Measurements from ENCODE around the gene ABCC2. TPM values are rescaled to one million over a fixed set of nuclear protein-coding genes. Genes with fewer than 3 reads are reported as not detected.

Gene ABCC2
- total RNA-seq, 4 donors from 2014 or later, result 1.7 to 23.7 (median 8.4) TPM

DNA sequence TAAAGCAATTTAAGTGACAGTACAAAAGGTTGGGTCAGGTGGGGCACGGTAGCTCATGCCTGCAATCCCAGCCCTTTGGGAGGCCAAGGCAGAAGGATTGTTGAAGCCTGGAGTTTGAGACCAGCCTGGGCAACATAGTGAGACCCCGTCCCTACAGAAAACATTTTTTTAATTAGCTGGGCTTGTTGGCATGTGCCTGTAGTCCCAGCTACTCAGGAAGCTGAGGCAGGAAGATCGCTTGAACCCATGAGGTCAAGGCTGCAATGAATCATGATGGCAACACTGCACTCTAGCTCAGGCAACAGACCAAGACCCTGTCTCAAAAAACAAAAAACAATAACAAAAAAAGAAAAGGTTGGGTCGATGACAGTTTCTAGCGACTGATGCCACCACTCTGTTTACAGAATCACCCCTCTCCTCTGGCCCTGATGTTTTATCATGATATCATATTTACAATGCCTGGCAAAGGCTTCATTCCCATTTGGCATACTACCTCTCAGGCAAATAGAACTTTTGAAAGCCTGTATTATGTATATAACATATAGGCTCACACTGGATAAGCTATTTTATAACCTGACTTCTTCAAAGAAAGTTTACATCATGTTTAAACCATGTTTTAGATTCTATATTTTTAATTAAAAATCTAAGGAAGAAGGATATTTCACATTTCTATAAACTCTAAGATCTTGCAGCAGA lies 558 bp upstream of the ABCC2 start:
- 69 to 75% methylated on average over 5 of the region's 5 CpGs for WGBS, 2 donors
- H3K27ac ChIP-seq, result peak overlapping the region in 1 of 4 donors; percentile 16
- TF ChIP-seq EP300 (IDR thresholded peaks at IDR 0.05) (no peak), POLR2A (IDR thresholded peaks at IDR 0.05) (no peak)
- TF ChIP-seq, protein P1, sequence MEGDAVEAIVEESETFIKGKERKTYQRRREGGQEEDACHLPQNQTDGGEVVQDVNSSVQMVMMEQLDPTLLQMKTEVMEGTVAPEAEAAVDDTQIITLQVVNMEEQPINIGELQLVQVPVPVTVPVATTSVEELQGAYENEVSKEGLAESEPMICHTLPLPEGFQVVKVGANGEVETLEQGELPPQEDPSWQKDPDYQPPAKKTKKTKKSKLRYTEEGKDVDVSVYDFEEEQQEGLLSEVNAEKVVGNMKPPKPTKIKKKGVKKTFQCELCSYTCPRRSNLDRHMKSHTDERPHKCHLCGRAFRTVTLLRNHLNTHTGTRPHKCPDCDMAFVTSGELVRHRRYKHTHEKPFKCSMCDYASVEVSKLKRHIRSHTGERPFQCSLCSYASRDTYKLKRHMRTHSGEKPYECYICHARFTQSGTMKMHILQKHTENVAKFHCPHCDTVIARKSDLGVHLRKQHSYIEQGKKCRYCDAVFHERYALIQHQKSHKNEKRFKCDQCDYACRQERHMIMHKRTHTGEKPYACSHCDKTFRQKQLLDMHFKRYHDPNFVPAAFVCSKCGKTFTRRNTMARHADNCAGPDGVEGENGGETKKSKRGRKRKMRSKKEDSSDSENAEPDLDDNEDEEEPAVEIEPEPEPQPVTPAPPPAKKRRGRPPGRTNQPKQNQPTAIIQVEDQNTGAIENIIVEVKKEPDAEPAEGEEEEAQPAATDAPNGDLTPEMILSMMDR (IDR thresholded peaks at IDR 0.05), result no peak

DNA sequence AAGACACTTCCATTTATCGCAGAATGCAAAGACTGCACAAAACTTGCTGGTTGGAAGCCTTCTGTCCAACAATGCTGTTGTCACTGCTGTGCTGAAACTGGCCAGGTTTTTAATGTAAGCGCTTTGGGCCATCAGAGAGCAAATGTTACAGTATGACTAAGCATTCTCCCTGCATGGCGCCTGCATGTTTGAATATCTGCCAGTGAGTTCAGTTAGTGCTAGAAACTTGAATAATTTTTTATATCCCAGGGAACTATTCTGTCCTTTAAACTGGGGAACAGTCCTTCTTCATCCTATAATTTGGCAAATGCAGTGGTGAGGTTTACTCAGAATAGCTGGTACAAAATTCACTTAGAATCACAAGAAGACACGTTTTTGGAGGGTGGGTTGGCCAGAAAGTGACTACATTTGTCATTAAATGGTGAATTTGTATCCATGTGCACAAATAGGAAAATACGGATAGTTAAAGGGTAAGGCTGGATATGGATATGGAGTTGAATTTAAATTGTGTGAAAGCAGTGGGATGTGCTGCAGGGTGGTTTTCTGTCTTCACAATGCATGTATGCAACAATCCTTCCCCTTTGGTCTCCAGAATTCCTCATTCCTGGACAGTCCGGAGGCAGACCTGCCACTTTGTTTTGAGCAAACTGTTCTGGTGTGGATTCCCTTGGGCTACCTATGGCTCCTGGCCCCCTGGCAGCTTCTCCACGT lies 1.7 kb downstream of the ABCC2 start:
- Histone ChIP-seq H3K27ac (no peak overlapping the region), H3K4me3 (no peak overlapping the region), H3K4me1 (peaks cover 0 to 12% (median 0%) of the 10 kb centered on the region in 4 donors), H3K27me3 (no peaks in the 10 kb centered on the region), H3K9me3 (peaks cover 0 to 5% (median 0%) of the 10 kb centered on the region in 4 donors), H3K36me3 (peaks cover 0 to 14% (median 0%) of the 10 kb centered on the region in 3 donors)
- 72 to 77% methylated on average over 7 of the region's 7 CpGs for WGBS, 2 donors
- TF ChIP-seq POLR2A (IDR thresholded peaks at IDR 0.05) (no peak), EP300 (IDR thresholded peaks at IDR 0.05) (no peak)
- TF ChIP-seq, protein P1 (IDR thresholded peaks at IDR 0.05), result no peak
- no peak for DNase-seq (ENCODE audit: low spot score in 2 of 2)

More for the DNA sequence above, 558 bp upstream of the ABCC2 start:
- peaks cover 0 to 6% (median 0%) of the 10 kb centered on the region in 4 donors for H3K4me1 ChIP-seq
- DNase-seq (ENCODE audit: low spot score in 2 of 2), result no peak
- no peaks in the 10 kb centered on the region for H3K27me3 ChIP-seq
- H3K36me3 ChIP-seq, result peaks cover 0 to 11% (median 0%) of the 10 kb centered on the region in 3 donors
- H3K9me3 ChIP-seq, result peaks cover 0 to under 1% (median 0%) of the 10 kb centered on the region in 4 donors
- H3K4me3 ChIP-seq, result no peak overlapping the region

DNA sequence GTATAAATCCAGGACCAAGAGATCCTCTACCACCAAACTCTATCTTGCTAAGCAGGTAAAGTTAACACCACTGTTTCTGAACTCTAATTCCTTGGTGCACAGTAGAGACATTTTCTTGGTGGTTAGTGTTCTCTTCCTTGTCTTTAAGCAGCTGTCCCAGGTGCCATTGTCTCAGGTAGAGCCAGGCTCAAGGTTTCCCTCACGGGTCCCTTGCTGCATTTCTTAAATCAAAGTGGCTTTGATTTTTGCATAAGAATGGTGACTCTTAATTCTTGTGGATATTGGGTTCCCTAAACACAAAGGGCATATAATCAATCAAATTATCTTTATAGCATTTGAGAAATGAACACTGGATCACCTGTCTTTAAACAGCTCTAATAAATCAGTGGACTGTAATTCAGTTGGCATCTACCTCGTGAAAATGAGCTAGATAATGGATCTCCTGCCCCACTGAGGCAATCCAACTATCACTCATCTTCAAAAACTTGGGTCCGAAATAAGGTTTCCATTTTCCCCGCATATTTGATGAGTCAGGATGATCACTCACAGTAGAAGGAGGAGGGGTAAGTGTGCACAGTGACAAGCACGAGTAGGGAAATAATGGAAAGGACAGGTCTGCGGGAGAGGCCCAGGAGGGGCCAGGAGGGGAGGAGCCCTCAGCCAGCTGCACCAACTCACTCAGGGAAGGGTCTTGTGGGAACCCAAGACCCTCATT lies 2.4 kb downstream of the ABCC2 start:
- Histone ChIP-seq H3K4me3 (no peak overlapping the region), H3K27ac (no peak overlapping the region), H3K36me3 (peaks cover 0 to 14% (median 0%) of the 10 kb centered on the region in 3 donors), H3K4me1 (peaks cover 0 to 12% (median 0%) of the 10 kb centered on the region in 4 donors), H3K9me3 (peaks cover 0 to 5% (median 0%) of the 10 kb centered on the region in 4 donors), H3K27me3 (no peaks in the 10 kb centered on the region)
- 78 to 82% methylated on average over 6 of the region's 6 CpGs for WGBS, 2 donors
- DNase-seq (ENCODE audit: low spot score in 2 of 2), result no peak
- TF ChIP-seq EP300 (IDR thresholded peaks at IDR 0.05), result no peak

DNA sequence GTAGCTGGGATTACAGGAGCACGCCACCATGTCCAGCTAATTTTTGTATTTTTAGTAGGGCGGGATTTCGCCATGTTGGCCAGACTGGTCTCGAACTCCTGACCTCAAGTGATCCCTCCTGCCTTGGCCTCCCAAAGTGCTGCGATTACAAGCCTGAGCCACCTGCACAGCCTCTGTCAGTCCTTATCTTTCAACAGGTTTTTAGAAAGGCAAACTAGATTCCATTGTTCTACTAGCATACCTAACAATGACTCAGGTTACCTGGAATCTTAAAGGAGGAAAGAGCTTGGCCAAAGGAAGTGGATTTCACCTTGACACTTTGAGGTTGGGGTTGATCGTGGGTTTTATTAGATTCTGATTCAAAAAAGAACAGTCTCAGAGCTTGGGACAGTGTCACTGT lies 3.2 kb downstream of the ABCC2 start:
- Histone ChIP-seq H3K27ac (no peak overlapping the region), H3K9me3 (peaks cover 0 to 5% (median 0%) of the 10 kb centered on the region in 4 donors), H3K4me3 (no peak overlapping the region), H3K4me1 (peaks cover 0 to 12% (median 0%) of the 10 kb centered on the region in 4 donors), H3K36me3 (peaks cover 0 to 14% (median 0%) of the 10 kb centered on the region in 3 donors), H3K27me3 (no peaks in the 10 kb centered on the region)
- DNase-seq (ENCODE audit: low spot score in 2 of 2), result no peak
- no peak for TF ChIP-seq EP300 (IDR thresholded peaks at IDR 0.05)
- TF ChIP-seq, protein P1 (IDR thresholded peaks at IDR 0.05), result no peak
- TF ChIP-seq POLR2A (IDR thresholded peaks at IDR 0.05), result no peak
- WGBS, 2 donors, result 96% methylated on average over 6 of the region's 6 CpGs

GRCh38 chr10:99787311-99787710 lies 4.9 kb downstream of the ABCC2 start:
- Histone ChIP-seq H3K9me3 (peaks cover 0 to 5% (median 0%) of the 10 kb centered on the region in 4 donors), H3K4me1 (peaks cover 0 to 12% (median 0%) of the 10 kb centered on the region in 4 donors), H3K27ac (no peak overlapping the region), H3K27me3 (no peaks in the 10 kb centered on the region), H3K4me3 (no peak overlapping the region), H3K36me3 (peaks cover 0 to 14% (median 0%) of the 10 kb centered on the region in 3 donors)
- DNase-seq (ENCODE audit: low spot score in 2 of 2), result no peak
- 63 to 72% methylated on average over 5 of the region's 5 CpGs for WGBS, 2 donors
- TF ChIP-seq EP300 (IDR thresholded peaks at IDR 0.05), result no peak
- no peak for TF ChIP-seq POLR2A (IDR thresholded peaks at IDR 0.05)
- TF ChIP-seq, protein P1 (IDR thresholded peaks at IDR 0.05), result no peak
